Measurements from ENCODE around the gene VPS13A.
"Not testable (repeated sequence)": the region's sequence is repeated elsewhere in the genome, so short reads cannot be mapped to it uniquely, and the experiment has no call there.

The VPS13A gene

DNA sequence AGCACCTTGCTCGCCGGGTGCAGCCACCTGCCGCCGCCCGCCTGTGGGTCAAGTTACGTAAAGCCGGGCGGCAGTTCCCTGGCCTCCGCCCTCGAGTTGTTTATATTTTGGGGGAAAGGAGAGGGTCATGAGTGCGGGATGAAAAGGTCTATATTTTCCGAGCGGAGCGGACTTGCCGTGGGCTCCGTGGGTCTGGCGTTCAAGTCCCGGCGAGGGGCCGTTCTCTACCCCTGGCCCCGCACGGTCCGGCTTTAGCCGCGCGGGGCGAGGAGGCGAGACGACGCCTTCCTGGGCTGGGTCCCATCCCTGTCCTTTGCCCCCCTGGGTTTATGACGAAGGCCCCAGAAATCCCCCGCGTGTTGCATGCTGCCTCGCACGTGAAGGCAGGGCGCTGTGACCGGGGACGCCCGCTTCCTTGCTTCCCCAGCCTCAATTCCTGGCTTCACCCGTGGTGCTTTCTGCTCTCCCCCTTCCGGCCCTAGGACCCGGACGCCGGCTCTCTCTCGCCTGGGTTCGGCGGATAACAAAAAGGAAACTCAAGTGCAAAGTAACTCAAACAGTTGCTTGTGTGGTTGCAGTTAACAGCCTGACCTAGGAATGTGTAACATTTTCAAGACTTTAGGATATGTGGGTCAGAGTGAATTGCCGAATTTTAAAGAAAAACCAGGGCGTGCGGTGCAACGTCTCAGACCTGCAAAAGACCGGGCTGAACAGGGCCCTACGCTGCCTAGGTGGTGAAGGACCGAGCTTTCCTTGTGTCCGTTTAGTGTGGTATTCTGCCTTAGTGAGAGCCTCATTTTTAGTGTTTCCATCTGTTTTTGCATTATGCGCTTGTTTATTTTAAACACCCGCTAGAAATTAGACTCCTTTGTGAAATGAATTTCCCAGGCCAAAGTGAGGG, 810 bp downstream of the VPS13A start:
- DNase-seq = peak; percentile 55
- in situ Hi-C loops (cut with HindIII; ENCODE audit: low pct_ligation_motif_present, low pct_unique_long_range_greater_than_20kb, low sequenced_read_pairs) = no loop called here

DNA sequence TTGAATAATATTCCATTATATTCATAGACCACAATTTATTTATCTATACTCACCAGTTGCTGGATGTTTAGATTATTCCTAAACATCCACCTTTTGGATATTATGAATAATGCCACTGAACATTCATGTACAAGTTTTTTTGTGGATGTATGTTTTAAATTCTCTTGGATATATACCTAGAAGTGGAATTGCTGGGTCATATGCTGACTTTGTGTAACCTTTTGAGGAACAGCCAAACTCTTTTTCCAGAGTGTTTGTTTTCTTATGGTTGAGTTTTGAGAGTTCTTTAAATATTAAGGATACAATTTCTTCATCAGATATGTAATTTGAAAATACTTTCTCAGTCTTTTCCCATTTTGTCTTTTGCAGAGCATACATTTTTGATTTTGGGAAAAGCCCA, 2.7 kb downstream of the VPS13A start:
- DNase-seq = no peak
- in situ Hi-C loops (cut with HindIII; ENCODE audit: low pct_ligation_motif_present, low pct_unique_long_range_greater_than_20kb, low sequenced_read_pairs) = no loop called here

DNA sequence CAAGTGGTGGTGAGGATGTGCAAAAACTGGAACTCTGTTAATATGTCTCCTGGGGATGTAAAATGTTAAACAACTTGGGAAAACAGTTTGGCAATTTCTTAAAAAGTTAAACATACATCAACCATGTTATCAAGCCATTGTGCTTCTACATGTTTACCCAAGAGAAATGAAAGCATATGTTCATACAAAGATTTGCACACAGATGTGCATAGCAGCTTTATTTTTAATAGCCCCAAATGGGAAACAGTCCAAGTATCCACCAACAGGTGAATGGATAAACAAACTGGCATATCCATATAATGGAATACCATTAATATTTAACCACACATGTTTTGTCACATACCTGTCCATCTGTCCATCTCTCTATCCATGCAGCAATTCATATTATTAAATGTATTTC, 6.2 kb downstream of the VPS13A start:
- no peak for DNase-seq
- in situ Hi-C loops (cut with HindIII; ENCODE audit: low pct_ligation_motif_present, low pct_unique_long_range_greater_than_20kb, low sequenced_read_pairs) = no loop called here

DNA sequence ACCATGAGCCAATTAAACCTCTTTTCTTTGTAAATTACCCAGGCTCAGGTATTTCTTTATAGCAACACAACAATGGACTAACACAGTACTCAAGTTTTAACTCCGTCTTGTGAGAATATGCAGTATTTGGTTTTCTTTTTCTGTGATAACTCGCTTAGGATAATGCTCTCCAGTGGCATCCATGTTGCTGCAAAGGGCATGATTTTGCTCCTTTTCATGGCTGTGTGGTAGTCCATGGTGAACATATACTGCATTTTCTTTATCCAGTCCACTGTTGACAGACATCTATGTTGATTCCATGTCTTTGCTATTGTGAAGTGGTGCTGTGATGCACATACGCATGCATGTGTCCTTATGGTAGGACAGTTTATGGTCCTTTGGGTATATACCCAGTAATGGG, 10.9 kb downstream of the VPS13A start:
- DNase-seq = no peak
- in situ Hi-C loops (cut with HindIII; ENCODE audit: low pct_ligation_motif_present, low pct_unique_long_range_greater_than_20kb, low sequenced_read_pairs) = no loop called here

DNA sequence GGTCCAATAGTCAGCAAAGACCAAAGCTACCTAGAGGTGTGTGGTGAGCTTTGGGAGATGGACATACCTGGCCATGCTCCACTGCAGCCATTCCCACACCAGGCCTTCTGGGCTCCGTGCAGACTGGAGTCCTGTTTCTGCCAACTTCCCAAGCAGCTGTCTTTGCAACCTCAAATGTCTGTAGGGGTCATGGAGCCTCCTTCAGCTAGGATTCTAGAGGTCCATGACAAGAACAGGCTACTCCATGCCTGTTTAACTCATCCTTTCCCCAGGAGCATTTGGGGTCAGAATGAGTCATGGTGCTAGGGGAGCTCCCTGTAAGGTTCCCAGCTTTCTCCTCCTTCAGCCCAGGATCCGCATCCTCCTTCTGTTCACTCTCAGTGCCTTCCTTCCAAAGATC, 17.1 kb downstream of the VPS13A start:
- DNase-seq = no peak
- in situ Hi-C loops (cut with HindIII; ENCODE audit: low pct_ligation_motif_present, low pct_unique_long_range_greater_than_20kb, low sequenced_read_pairs) = no loop called here

DNA sequence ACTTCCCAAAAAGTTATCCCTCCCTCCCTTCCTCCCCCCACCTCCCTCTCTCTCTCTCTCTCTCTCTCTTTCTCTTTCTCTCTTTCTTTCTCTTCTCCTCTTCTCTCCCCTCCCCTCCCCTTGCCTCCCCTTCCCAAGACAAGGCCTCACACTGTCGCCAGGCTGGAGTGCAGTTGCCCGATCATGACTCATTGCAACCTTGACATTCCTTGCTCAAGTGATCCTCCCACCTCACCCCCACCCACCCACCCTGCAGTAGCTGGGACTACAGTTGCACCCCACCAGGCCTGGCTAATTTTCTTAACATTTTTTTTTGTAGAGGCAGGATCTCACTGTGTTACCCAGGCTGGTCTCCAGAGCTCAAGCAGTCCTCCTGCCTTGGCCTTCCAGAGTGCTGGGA, 32.8 kb downstream of the VPS13A start:
- in situ Hi-C loops (cut with HindIII; ENCODE audit: low pct_ligation_motif_present, low pct_unique_long_range_greater_than_20kb, low sequenced_read_pairs) = no loop called here
- peak; percentile 14 for DNase-seq

DNA sequence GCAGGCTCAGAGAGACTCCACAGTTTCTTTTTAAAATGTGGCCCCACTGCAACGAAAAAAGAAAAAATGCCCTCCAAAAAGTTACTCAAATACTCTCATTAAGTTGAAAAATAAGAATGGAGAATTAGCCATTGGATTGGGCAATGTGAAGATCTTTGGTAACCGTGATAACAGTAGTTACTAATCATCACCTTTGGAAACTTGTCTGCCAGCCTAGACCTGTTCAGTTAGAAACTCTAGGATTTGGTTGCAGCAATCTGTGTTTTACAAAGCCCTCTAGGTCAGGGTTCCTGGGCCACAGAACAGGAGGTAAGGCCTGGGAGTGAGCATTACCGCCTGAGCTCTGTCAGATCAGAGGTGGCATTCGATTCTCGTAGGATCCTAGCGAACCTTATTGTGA, 34.2 kb downstream of the VPS13A start:
- in situ Hi-C loops (cut with HindIII; ENCODE audit: low pct_ligation_motif_present, low pct_unique_long_range_greater_than_20kb, low sequenced_read_pairs) = no loop called here
- DNase-seq = no peak

DNA sequence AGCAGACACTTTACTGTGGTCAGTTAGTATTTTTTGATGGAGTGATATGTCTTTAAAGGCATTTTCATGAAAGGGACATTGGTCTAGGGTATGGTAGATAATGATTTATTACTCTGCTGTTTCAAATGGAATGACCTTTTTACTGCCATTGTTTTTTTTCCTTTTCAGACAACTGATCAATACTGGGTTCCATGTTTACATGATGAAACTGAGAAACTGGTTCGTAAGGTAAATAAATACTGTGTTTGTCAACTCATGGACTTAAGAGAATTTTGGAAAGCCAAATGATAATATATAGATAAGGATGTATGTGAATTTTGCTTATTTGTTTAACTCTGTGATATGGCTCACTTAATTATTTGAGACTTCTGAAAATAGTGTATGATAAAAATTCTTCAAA, 35.5 kb downstream of the VPS13A start:
- DNase-seq = no peak
- in situ Hi-C loops (cut with HindIII; ENCODE audit: low pct_ligation_motif_present, low pct_unique_long_range_greater_than_20kb, low sequenced_read_pairs) = no loop called here

DNA sequence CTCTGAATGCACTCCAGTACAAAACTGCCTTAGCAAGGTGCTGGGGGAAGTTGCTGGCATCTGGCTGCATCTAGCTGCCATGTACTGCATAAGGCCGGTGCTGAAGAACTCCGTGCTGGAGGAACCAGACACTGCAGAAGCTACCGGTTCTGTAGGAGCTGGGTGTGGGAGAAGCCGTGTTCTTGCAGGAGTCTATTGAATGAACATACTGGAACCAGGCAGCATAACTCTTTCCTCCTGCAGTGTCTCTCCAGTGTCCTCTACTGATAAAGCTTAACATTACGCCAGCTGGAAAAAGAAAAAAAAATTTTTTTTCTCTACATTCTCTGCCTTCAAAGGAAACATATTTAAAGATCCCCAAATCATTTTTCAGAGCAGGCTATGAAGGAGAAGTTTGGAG, 38.5 kb downstream of the VPS13A start:
- in situ Hi-C loops (cut with HindIII; ENCODE audit: low pct_ligation_motif_present, low pct_unique_long_range_greater_than_20kb, low sequenced_read_pairs) = no loop called here
- peak; percentile 37 for DNase-seq

DNA sequence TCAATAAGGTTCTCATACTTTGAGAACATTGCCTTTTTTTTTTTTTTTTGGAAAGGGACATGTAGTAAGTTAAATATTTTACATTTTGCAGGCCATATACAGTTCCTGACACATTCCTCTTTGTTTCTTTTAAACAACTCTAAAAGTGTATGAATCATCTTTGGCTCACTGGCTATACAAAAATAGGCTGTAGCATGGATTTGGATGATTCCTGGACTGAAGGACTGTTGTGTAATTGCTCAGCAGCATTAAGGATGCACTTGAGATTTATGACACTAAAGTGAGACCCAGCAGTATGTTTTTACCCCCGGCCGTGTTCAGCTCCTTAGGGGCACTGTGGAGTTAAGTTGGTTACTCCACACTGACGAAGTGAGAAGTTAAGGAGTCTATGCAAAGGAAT, 41.3 kb downstream of the VPS13A start:
- peak; percentile 12 for DNase-seq
- in situ Hi-C loops (cut with HindIII; ENCODE audit: low pct_ligation_motif_present, low pct_unique_long_range_greater_than_20kb, low sequenced_read_pairs) = no loop called here

DNA sequence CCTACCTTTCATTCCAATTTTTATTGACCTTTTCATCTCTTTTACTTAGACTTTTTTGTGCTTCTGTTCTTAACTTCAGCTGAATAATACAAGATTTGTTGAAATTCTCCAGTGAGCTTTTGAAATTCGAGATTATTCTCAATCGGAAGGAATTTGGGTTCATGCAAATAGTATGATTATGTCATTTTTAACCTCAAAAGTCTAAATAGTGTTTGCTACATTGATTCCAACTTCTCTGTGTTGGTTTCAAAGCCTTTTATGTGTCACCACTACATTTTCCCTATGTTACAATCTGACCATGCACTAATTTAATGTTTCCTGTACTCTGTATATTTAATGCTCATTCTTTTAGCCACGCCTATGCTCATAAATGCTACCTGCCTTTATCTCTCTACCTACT, 44.1 kb downstream of the VPS13A start:
- in situ Hi-C loops (cut with HindIII; ENCODE audit: low pct_ligation_motif_present, low pct_unique_long_range_greater_than_20kb, low sequenced_read_pairs) = no loop called here
- no peak for DNase-seq

DNA sequence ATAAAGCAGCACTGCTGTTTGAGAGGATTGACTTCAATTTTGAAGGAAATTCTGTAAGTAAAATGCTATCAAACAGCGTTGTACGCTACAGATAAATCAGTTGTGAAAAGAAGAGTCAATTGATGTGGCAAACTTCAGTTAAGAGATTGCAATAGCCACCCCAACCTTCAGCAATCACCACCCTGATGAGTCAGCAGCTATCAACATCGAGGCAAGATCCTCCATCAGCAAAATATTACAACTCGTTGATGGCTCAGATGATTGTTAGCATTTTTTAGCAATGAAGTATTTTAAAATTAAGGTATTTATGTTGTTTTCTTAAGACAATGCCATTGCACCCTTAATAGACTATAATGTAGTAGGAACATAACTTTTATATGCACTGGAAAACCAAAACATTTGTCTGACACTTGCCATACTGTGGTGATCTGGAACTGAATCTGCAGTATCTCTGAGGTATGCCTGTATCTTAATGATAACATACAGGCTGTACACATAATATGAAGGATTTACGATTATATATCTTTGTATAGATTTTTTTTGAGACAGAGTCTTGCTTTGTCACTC, 47.5 kb downstream of the VPS13A start:
- DNase-seq = no peak
- in situ Hi-C loops (cut with HindIII; ENCODE audit: low pct_ligation_motif_present, low pct_unique_long_range_greater_than_20kb, low sequenced_read_pairs) = no loop called here

DNA sequence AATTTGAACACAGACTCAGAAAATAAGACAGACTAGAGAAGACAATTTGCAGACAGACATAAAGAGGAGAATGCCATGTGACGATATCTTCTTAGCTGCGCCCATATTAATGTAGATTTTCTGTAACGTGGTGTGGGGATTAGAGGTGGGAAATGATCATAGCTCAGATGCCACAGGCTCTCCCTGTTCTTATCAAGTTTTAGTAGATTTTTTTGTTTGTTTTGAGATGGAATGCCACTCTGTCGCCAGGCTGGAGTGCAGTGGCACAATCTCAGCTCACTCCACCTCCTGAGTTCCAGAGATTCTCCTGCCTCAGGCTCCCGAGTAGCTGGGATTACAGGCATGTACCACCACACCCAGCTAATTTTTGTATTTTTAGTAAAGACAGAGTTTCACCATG, 59.4 kb downstream of the VPS13A start:
- in situ Hi-C loops (cut with HindIII; ENCODE audit: low pct_ligation_motif_present, low pct_unique_long_range_greater_than_20kb, low sequenced_read_pairs) = no loop called here
- DNase-seq = no peak

DNA sequence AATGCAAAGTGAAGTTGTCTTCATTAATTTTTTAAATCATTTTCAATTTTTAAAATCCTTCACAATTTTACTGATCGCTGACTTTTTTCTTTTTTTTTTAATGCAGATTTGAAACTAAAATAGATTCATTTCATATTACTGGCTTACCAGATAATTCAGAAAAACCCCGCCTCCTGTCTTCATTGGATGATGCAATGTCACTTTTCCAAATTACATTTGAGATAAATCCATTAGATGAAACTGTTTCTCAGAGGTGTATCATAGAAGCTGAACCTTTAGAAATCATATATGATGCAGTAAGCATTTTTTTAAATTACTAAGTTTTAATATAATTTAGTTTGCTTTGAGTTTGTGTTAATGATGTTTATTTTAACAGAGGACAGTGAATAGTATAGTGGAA, 60.6 kb downstream of the VPS13A start:
- no peak for DNase-seq
- in situ Hi-C loops (cut with HindIII; ENCODE audit: low pct_ligation_motif_present, low pct_unique_long_range_greater_than_20kb, low sequenced_read_pairs) = no loop called here

DNA sequence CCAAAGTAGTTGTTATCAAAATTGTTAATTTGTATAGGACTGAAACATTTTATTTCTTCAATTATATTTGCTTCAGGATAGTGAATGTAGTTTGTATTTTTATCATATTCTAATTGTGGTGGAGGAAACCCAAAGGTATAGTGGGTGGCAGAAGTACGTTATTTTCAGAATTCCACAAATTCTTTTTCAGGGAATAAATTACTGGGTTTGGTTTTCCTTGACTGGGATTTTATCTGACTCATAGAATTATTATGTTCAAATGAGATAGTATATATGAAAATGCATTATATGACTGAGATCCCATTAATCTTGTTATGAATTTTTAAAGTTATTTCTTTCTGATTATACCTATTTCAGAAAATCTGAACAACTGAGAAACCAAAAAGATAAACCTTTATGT, 73.7 kb downstream of the VPS13A start:
- no peak for DNase-seq
- in situ Hi-C loops (cut with HindIII; ENCODE audit: low pct_ligation_motif_present, low pct_unique_long_range_greater_than_20kb, low sequenced_read_pairs) = no loop called here

DNA sequence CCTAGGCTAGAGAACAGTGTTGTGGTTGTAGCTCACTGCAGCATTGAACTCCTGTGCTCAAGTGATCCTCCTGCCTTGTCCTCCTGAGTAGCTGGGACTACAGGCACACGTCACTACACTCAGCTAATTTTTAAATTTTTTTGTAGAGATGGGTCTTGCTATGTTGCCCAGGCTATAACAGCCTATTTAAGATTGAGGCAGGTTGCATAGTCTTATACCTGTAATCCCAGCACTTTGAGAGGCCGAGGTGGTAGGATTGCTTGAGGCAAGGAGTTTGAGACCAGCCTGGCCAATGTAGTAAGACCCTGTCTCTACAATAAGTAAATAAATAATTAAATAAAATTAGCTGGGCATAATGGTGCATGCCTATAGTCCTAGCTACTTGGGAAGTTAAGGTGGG, 79.9 kb downstream of the VPS13A start:
- in situ Hi-C loops (cut with HindIII; ENCODE audit: low pct_ligation_motif_present, low pct_unique_long_range_greater_than_20kb, low sequenced_read_pairs) = no loop called here
- DNase-seq = no peak

DNA sequence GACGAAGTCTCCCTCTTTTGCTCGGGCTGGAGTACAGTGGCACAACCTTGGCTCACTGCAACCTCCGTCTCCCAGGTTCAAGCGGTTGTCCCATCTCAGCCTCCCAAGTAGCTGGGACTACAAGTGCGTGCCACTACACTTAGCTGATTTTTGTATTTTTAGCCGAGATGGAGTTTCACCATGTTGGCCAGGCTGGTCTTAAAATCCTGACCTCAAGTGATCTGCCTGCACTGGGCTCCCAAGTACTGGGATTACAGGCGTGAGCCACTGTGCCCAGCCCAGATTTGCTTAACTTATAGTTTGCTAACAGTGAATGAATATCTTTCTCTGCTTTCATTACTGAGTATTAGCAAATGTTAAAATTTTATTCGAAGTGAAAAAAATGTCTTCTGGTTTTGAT, 84.3 kb downstream of the VPS13A start:
- in situ Hi-C loops (cut with HindIII; ENCODE audit: low pct_ligation_motif_present, low pct_unique_long_range_greater_than_20kb, low sequenced_read_pairs) = no loop called here
- DNase-seq = no peak

DNA sequence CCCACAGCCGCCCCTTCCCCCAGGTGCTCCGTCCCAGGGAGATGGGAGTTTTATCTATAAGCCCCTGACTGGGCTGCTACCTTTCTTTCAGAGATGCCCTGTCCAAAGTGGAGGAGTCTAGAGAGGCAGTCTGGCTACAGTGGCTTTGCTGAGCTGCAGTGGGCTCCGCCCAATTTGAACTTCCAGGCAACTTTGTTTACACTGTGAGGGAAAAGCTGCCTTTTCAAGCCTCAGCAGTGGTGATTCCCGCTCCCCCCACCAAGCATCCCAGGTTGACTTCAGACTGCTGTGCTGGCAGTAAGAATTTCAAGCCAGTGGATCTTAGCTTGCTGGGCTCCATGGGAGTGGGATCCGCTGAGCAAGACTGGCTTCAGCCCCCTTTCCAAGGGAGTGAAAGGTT, 90.4 kb downstream of the VPS13A start:
- DNase-seq; in situ Hi-C loops (cut with HindIII; ENCODE audit: low pct_ligation_motif_present, low pct_unique_long_range_greater_than_20kb, low sequenced_read_pairs): not testable (repeated sequence)

DNA sequence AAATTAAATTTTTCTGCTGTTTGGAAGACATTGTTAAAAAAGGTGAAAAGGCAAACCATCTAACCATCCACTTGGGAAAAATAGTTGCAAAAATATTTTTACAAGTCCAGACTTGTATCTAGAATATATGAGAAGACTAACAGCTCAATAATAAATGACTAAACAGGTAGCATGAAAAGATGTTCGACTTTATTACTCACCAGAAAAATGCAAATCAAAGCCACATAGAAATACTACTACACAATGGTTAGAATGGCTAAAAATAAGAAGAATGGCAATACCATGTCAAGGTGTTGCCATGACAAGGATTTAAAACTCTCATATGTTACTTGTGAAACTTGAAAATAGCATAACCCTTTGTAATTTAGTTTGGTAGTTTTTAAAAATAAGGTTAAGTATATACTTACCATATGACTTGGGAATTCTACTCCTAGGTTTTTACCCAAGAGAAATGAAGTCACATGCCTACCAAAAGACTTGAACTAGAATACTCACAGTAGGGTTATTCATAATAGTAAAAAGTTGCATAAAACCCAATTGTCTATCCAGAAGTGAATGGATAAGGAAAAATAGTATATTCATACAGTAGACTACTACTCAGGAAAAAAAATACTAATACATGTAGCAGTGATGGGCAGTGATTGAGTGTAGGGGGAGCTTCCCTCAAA, 93.8 kb downstream of the VPS13A start:
- no peak for DNase-seq
- in situ Hi-C loops (cut with HindIII; ENCODE audit: low pct_ligation_motif_present, low pct_unique_long_range_greater_than_20kb, low sequenced_read_pairs) = no loop called here

DNA sequence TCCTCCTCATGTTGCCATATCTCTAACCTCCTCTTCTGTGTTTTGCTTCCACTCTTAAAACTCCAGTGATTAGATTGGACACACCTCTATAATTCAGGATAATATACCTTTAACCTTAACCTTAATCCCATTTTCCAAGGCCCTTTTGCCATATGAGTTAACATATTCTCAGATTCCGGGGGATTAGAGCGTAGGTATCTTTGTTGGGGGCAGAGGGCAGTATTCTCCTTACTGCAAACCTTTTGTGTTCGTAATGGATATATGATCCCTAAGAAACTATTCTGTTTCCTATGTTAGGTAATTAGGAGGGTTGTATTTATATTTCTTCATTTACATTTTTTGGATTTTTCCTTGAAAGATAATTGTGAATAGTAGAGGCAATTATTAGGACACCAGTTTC, 99.5 kb downstream of the VPS13A start:
- in situ Hi-C loops (cut with HindIII; ENCODE audit: low pct_ligation_motif_present, low pct_unique_long_range_greater_than_20kb, low sequenced_read_pairs) = no loop called here
- DNase-seq = no peak
